Embryonic facial prominence (tissue), 1 donor: ENCODE data around the gene CAPZB.

Source experiments
- DNase-seq: peaks from one replicate; pipeline ENCODE4 v3.0.0-alpha.2; 2016; ENCODE audit errors: extremely low spot score

The CAPZB gene

DNA sequence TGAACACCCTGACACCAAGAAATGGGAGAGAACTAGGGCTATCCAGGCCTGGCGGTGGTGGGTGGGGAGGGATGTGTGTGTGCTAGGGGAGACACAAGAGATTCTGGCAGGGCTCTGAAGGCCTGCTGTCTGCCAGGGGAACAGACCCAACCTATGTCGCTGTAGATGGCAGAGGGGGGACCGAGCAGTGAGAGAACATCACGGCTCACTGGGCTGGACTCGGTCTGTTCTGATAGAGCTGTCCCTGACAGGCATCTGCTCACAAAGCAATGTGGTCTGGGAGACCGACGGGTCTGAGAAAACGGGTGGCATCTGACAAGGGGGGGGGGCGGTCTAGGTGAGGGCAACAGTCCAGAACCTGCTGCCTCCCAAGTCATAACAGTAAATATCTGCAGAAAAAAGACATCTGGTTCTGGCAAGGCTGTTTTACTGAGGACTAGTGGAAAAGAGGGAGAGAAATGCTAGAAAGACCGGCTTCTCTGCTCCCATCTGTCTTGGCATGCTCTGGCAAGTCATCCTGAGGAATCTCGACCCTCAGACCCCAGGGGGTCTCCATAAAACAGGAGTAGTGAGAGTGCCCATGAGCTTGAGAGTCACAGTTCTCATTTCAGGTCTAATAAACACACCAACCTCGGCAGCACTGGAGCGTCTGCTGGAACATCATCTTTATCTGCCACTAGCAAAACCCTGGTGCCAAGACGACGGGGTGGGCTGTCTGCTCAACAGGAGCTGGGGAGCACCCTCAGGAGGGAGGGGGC, 136.7 kb downstream of the CAPZB start:
- no peak for DNase-seq

DNA sequence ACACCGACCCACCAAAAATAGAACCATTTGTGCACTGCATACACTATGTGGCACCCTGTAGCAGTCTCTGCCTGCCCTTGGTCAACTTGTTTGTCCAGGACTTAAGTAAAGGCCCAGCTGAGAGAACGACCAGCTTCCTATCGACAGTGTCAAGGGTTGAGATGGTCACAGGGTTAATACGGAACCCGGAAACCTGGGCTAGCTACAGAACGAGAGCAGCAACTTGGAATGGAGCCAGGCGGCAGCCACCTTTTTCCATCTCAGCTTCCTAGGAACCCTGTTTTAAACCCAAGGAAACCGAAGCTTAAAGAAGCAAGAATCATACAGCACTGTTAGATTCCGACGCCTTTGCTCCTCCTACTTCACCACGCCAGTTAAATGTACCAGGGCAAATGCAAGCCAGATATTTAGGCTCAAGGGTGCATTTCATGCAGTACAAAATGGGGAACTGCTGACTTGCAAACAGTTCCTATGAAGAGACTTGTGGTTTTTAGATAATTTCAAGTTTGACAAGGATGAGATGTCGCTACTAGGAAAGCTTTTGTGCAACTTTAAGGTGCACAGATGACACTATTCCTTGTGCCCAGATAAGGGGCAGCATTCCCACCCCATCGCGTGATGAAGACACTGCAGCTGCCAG, 137.7 kb downstream of the CAPZB start:
- no peak for DNase-seq

DNA sequence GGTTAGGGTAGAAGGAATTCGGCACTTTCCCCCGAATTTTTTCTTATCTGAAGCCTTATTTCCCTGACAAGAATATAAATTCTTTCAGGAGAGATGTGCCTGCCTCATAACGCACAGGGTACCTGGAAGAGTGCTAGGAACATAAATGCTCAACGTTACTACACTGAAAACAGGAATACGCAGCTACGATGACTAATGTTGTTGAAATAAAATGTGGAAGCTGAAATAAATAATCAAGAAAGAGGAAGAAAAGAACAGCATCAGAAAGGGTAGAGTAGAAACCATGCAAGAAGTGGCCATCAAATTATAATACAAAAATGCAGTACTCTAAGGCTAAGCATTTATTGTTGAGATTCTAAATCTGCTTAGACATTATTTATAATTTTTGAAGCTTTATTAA, 139.3 kb downstream of the CAPZB start:
- no peak for DNase-seq

DNA sequence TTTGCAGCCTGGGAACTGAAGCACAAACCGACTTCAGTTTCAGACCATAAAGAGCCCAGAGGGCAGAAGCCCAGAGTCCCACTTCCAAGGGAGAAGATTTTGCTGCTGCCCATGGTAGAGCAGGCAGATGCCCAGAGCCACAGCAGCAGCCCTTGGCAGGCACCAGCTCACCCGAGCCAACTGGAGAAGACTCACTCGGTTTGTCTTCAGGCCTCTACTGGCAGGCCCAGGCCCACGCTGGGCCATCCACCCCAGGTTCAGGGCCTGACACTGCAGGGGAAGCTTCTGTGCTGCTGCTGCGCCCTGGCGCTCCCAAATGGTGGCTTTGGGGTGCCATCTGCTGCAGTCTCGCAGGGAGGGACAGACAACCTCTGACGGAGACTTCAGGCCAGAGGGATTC, 139.9 kb downstream of the CAPZB start:
- DNase-seq, result no peak

DNA sequence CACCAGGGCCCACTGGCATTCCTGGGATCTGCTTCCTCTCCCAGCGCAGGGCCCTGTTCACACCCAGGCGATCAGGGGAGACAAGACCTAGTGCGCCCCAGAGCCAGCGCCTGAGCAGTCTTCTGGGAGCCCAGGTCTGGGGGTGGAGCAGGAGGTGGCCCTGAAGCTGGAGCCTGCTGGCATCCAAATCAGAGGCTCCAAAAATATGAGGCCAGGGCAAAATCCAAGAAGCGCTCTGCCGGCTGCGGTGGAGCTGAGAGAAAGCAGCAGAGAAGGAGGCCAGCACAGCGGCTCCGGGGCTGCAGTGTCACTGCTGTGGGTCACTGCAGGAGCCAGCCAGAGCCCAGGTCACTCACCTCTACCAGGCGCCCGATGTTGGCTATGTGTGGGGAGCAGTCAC, 140.5 kb downstream of the CAPZB start:
- no peak for DNase-seq

DNA sequence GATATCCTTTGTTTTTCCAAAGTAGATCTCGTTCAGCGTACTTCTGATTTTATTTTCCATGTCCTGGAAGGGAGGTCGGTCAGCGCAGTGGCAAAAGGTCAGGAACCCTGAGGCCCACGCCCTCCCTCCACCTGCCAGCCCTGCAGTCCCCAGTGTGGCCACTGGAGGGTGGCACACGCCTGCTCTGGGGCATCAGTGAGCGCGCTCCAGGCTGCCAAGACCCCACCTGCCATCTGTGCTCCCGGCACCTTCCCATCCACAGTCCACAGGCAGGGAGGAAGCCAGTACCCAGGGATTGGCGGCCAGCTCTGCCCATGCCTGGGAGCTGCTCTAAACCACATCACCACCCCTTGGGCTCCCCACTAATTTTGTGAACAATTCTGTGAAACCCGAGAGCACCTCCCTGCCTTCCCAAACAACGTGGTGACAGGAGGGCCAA, 140.9 kb downstream of the CAPZB start:
- no peak for DNase-seq

DNA sequence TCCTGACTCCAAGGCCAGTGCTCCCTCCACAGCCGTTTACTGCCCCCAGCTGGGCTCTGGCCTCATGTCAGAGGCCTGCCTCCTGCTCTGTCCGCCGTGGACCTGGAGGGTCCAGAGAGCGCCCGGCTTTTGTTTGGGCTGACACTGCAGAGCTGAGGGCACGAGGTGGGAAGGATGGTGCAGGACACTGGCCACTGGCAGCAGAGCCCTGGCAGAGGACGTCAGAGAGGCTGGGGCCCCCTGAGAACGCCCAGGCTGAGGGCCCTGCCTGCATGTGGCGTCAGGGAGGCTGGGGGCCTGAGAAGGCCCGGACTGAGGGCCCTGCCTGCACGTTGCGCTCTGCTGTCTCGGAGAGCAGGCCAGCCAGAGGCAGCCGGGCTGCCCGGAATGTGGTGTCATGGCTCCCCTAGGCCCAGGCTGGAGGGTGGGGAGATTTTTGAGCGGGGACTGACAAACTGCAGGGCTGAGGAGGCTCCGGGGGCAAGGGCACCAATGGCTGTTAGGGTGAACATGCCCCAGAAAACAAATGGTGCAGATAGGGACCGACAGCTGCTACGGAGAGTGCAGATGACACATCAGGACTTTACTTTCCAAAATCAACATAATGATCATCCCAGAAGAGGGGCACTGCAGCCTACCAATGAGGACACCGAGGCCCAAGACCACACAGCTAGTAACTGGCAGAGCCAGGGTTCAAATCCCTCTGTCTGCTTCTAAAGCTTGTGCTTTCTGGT, 141.6 kb downstream of the CAPZB start:
- no peak for DNase-seq

DNA sequence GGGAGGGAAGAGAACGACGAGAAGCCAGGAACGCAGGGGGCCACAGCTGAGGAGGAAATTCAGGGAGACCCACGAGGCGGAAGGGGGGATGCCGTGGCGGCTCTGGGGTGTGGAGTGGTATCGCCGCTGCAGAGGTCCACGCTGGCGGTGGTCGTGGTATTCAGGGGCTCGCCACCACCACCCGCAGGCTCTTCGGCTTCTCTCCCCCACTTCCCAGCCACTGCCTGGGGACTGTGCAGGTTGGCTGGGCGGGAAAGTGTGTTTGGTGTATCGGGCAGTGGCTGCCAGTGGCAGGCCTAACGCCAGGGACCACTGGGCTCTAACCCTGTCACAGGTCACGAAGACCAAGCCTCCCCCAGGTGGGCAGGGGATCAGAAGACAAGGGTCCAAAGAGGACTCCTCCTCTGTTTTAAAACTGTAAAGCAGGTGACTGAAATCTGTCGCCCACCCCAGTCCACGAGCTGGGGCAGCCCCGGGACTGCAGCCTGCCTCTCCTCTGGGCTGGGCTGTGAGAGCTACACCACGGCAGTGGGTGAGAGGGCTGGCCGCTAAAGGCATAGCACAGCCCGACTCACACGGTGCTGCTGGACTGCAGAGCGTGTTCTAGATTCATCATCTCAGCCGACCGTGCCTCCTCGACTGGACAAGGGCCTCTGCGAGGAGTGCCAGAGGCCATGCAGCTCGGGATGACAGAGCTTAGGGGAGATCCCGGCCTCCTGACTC, 142.3 kb downstream of the CAPZB start:
- no peak for DNase-seq

DNA sequence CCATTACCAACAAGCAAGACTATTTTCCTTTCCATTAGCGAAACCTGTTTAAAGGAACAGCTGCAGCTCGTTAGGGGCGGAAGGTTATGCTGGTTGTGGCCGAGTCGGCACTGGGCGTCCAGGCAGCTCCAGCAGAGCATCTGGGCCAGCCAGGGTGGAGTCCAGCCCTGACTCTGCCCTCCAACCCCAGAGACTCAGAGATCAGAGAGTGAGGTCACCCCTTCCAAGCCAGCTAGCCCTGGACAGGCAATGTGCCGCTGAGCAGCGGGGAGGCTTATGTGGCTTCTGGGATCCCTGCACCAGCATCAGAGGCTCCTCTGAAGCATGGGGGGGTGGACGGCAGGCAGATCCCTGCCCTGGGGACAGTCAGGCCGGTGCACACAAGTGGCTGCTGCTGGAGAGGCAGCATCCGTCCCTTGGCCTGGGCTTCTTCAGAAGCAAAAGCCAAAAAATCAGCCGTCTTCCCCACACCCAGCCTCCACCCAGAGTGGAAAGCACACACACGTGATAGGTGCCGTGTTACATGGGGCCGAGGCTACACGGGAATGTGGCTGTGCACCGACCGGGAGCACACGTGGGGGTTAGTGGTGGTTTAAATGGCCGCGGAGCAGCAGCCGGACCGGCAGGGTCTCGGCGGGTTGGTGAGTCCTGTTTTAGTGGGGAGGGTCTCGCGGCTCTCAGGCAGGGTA, 143.1 kb downstream of the CAPZB start:
- DNase-seq, result no peak

DNA sequence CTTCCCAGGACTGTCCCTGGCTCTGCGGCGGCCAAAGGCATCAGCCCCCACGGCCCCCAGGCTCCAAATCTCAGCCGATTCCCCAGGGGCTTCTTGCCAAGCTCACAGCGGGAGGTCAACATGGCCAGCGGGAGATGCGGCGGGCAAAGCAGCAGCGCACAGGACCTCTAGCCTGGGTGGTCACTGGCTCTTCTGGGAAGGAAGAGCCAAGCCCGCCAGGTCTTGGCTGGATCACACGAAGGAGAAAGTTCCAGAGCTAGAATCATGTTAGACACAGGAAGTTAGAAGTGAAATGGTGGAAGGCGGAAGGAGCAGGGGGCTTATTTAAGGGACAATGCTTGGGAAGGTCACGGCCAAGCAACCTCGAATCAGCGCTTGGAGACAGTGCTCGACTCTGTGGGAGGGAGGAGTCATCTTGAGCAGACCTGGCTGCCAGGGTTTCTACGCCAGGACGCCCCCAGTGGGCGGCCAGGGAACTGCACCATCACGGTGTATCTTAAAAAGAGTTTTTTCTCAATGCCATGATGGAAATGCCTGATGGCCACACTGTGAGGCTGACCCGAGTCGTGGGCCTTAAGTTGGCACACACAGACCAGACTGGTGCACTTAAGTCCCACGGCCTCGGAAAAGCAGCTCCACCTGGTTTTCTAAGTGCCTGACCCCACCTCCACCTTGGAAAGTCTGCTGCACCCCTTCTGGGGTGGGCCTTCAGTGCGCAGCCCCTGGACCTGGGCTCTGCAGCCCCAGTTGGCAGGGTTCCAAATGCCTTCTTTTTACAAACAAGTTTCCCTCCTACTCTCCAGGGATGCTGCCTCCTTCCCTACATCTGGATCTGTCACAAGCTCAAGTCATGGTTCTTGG, 143.9 kb downstream of the CAPZB start:
- DNase-seq, result no peak

DNA sequence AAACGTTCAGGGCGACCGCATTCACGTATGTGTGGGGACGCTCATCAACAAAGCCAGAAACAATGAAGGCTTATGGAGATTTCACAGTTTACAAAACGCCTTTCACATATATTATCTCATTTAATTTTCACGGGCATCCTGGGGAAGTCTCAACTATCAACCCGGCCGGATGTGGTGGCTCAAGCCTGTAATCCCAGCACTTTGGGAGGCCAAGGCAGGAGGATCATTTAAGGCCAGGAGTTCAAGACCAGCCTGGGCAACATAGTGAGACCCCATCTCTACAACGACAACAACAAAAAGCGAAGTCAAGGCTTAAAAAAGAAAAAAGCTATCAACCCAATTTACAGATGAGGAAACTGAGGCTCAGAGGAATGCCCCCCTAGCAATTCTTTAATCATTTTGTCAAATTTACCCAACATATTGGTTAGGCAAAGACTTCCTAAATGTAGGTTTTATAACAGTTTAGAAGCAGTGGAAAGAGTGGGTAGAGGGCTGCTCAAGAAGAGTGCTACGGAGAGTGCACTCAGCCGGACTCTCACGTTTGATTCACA, 144.9 kb downstream of the CAPZB start:
- DNase-seq, result no peak

DNA sequence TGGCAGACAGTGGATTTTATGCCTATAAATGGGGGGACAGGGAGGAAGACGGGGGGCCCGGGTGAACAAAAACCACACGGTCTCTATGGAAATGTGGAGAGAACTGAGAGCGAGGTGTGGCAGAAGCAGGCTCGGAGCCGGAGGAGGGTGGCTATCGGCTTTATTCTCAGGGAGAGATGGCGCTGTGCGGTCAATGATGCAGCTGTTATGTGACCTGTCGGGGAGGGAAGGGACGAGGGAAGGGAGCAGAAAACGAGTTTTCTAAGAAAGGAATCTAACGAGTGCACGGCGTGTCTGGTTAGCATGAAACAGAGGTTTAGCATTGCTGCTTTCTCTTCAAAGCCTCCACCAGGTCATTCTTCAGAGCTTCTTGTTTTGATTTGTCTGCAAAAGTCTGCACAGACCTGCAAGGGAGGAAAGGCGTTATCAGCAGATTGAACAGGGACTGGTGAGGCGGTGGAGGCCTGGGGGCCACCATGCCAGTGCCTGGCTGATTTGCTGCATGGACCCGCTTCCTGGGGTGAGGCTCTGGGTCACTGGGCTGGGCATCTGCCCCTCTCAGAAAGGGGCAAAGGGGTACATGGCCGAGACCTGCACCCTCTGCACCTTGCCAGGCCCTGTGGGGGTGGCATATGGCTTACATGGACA, 146.0 kb downstream of the CAPZB start:
- no peak for DNase-seq

DNA sequence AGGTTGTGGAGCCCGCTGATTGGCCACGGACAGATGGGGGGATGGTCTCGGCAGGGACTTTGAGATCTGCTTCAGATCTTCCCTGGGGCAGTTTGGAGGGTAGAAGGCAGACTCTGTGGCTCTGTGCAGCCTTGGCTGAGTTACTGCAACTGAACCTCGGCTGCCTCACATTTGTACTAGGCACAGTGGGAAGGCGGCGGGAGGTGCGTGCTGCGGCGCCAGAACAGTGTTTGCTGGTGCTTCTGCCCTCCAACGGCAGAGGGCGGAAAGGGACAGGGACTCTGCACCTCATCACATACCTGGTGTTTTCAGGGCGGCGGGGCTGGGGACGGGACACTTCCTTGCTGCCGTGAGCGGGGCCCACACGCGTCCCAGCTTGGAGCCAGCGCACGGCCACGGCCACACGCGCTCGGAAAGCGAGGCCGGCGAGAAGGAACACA, 147.0 kb downstream of the CAPZB start:
- DNase-seq, result no peak

DNA sequence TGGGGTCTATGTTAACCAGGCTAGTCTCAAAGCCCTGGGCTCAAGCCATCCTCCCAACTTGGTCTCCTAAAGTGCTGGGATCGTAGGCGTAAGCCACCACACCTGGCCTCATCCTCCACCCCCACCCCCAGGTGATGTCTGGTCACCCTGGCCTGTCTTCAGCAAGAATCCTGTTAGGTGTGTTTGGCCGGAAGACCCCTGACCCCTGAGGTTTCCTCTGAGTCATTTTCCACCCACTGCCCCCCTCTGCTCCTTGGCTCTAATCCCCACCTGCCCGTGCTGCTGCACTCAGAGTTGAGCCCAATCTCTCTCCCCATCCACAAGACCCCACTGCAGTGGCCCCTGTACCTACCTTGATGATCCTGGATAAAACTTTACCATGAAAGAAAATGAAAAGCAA, 148.1 kb downstream of the CAPZB start:
- no peak for DNase-seq

DNA sequence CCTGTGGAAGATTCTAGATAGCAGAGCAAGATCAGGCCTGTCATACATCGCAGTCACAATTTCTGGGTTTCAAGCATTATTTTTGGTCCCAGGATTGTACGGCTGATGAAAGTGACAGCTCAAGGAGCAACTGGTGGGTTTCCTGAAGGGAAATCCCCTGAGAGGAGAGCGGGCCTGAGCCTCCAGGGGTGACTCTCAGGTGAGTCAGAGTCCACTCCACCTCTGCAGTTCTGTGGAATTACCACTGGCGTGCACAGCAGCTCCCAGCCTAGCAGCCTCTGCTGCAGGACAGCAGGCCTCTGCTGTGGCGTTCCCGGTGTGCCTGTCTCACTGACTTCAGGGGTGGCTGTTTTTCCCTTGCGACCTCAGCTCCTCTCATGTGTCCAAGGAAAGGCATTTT, 148.8 kb downstream of the CAPZB start:
- DNase-seq, result no peak

DNA sequence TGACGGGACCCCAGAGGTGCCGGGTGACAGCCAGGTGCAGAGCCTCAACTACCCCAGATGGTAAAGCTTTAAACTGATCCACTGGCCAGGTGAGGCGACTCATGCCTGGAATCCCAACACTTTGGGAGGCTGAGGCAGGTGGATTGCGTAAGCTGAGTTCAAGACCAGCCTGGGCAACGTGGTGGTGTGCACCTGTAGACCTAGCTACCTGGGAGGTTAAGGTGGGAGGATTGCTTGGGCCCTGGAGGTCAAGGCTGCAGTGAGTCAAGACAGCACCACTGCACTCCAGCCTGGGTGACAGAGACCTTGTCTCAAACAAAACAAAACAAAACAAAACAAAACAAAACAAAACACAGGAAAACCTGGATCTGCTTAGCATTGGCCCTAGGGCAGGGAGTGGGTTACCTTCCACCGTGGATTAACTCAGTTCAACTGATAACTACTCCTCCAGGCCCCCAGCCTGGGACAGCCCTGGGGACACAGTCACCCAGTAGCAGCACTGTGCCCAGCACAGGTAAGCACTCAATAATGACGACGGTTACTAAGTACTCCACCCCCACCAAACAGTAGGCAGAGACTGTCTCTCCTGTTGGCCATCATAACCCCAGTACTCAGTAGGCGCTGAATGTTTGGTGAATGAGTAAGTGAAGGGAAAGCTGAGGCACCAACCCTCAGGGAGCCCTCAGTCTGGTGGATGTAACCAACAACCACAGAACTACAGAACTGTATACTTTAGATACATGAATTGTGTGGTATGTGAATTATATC, 151.6 kb downstream of the CAPZB start:
- no peak for DNase-seq

DNA sequence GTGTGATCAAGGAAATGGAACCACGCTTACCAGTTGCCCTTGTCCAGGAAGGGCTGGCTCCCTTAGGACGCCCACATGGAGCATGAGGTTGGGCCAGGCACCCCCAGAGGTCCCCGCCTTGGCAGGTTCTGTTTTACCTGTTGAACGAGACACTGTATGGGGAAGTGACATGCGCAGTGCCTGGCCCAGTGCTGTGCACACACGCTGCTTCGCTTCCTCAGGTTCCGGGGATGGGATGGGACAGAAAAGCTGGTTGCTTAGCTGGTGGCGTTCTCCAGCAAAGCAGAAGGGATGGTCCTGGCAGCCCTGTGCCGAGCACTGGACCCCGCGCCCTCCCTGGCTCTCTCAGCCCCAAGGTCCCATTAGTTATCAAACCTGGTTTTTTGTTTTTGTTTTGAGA, 152.5 kb downstream of the CAPZB start:
- DNase-seq, result no peak

DNA sequence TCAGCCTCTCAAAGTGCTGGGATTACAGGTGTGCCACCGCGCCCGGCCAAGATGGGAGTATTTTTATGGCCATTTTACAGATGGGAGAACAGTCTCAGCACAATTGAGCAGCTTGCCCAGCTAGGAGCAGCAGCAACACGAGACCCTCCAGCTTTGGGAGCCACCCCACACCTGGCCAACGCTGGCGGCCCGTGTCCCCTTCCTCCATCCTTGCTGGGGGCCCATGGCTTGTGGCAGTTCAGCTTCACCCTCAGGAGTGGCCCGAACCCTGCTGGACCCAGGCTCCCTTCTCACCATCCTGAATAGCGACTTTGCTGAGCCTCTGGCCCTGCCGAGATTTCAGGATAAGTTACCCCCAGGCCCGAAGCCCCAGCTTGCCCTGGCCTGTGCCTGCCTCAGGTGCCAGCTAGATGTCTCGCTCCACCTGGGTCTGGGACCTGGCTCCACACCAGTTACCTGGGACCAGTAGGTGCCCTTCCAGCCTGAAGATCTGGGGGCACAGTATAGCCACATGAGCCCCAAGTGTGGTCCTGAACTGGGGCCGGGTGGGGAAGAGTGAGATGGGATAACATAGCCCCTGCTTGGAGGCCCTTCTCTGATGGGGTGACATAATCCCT, 154.0 kb downstream of the CAPZB start:
- no peak for DNase-seq
